Cardiac fibroblast (primary cell): ENCODE data around the gene CALD1.

Source experiments
- DNase-seq, 2 donors: peaks; one replicate each; pipeline versions ENCODE4 v3.0.0 to v3.0.0-alpha.2; 2010; ENCODE audit warnings: low read depth in 2 of 2
- H3K4me3 ChIP-seq, 2 donors: replicated peaks in 1 of 2; 1 replicate in 1 of 2; 2 replicates in 1 of 2; pipeline ENCODE4 v1.5.1; 2011; ENCODE audit warnings: low read depth in 2 of 2, low read length in 2 of 2, mild to moderate bottlenecking in 2 of 2, moderate library complexity in 1 of 2
- CTCF ChIP-seq: IDR thresholded peaks from one replicate; pipeline ENCODE4 v1.5.1; 2011; ENCODE audit warnings: low read depth, mild to moderate bottlenecking, low read length, inconsistent platforms

The CALD1 gene

GRCh38 chr7:134857958-134858357 lies 78.5 kb downstream of the CALD1 start:
- H3K4me3 ChIP-seq = no peak overlapping the region
- TF ChIP-seq CTCF = no peak
- DNase-seq = no peak

- TF ChIP-seq CTCF = no peak
- DNase-seq = no peak
- H3K4me3 ChIP-seq = no peak overlapping the region
Measured at GRCh38 chr7:134859783-134860182, 80.3 kb downstream of the CALD1 start.

GRCh38 chr7:134865001-134865845 lies 85.8 kb downstream of the CALD1 start:
- peak overlapping the region in 1 of 2 donors; percentile 26 for H3K4me3 ChIP-seq
- no peak for TF ChIP-seq CTCF
- DNase-seq = peak; percentile 60 to 64

- peak; percentile 57 to 72 for DNase-seq
- no peak for TF ChIP-seq CTCF
- H3K4me3 ChIP-seq = no peak overlapping the region
Measured at GRCh38 chr7:134866617-134867016, 87.2 kb downstream of the CALD1 start.

GRCh38 chr7:134870156-134870555 lies 90.7 kb downstream of the CALD1 start:
- TF ChIP-seq CTCF = no peak
- no peak for DNase-seq
- no peak overlapping the region for H3K4me3 ChIP-seq

GRCh38 chr7:134870781-134871180 lies 91.3 kb downstream of the CALD1 start:
- no peak for TF ChIP-seq CTCF
- no peak for DNase-seq
- no peak overlapping the region for H3K4me3 ChIP-seq
